K562 (cell line): Measurements from ENCODE around the gene PPP3R2. TPM values are rescaled to one million over a fixed set of nuclear protein-coding genes. Genes with fewer than 3 reads are reported as not detected.
A peak's percentile ranks its signal among the peaks of the same experiment; 100 is the strongest.

Experiments used
- ZNF717 ChIP-seq: fragments of 250-450 bp; sonication (Bioruptor Pico); IDR thresholded peaks from 2 replicates; pipeline ENCODE4 v1.5.0; 2021
- polyA plus RNA-seq, 8 experiments: library from polyadenylated mRNA; depleted of rRNA in 4 of 8; stranded (reverse) in 5 of 8; unstranded in 3 of 8; fragments of >200 nt; fragmentation: Nextera tagmentation in 2 of 8; fragmentation: Illumina TruSeq in 1 of 8; extraction: Ambion mirVana in 2 of 8; extraction: Trizol in 1 of 8; gene quantifications; 2 replicates each; pipeline versions ENCODE4 v1.2.1 to v1.2.3, GENCODE V29; 2011 to 2014; ENCODE audit warnings: inconsistent platforms in 1 of 8, missing spikeins in 1 of 8
- total RNA-seq, 7 experiments: library from RNA; depleted of rRNA in 6 of 7; stranded (reverse); fragments of >200 nt in 6 of 7; fragmentation: Illumina TruSeq in 2 of 7; extraction: Trizol in 2 of 7; gene quantifications; 2 replicates each; pipeline versions ENCODE4 v1.2.1 to v1.2.3, GENCODE V29; 2011 to 2021; ENCODE audit warnings: low replicate concordance in 1 of 7
- TF ChIP-seq, protein P1 (sequence below): fragments of 450-650 bp; IDR thresholded peaks from 2 replicates; pipeline ENCODE4 v1.6.1; 2016
- TF ChIP-seq, protein P2 (sequence below): fragments of 450-650 bp; formaldehyde crosslinking; IDR thresholded peaks from 2 replicates; pipeline ENCODE4 v1.4.0; 2020; ENCODE audit warnings: mild to moderate bottlenecking, moderate library complexity
- TF ChIP-seq, protein P3 (sequence below), 3 experiments: IDR thresholded peaks in 2 of 3; conservative IDR thresholded peaks in 1 of 3; 2 replicates each; pipeline ENCODE4 v1.5.1; 2011 to 2012; ENCODE audit warnings: low read length in 3 of 3, mild to moderate bottlenecking in 3 of 3, control low read depth in 2 of 3, improper control_type of control experiment in 1 of 3, inconsistent platforms in 1 of 3, low read depth in 1 of 3, mixed read lengths in 1 of 3, moderate library complexity in 1 of 3; ENCODE audit not compliant: insufficient read depth in 2 of 3
- TF ChIP-seq, protein P4 (sequence below): sonication (generic); IDR thresholded peaks from 2 replicates; pipeline ENCODE4 v1.6.1; 2016
- TF ChIP-seq, protein P5 (sequence below), 2 experiments: fragments of 450-650 bp; formaldehyde crosslinking in 1 of 2; IDR thresholded peaks; 2 replicates each; pipeline versions ENCODE4 v1.4.0 to v1.6.1; 2014 to 2020; ENCODE audit warnings: mild to moderate bottlenecking in 2 of 2, borderline replicate concordance in 1 of 2, low read depth in 1 of 2
- TF ChIP-seq, protein P6 (sequence below), 2 experiments: fragments of 450-650 bp in 1 of 2; sonication (generic) in 1 of 2; formaldehyde crosslinking in 1 of 2; IDR thresholded peaks in 1 of 2; conservative IDR thresholded peaks in 1 of 2; 2 replicates each; pipeline versions ENCODE4 v1.6.1 to v1.8.1; 2016 to 2023; ENCODE audit warnings: mild to moderate bottlenecking in 2 of 2, moderate library complexity in 2 of 2, inconsistent platforms in 1 of 2, missing genetic modification reagents in 1 of 2

The PPP3R2 gene
- total and polyA plus RNA-seq, 9 of the 15 experiments (the other 6 are each of a cell fraction or from before 2014, with no cell fraction given) = not detected

DNA sequence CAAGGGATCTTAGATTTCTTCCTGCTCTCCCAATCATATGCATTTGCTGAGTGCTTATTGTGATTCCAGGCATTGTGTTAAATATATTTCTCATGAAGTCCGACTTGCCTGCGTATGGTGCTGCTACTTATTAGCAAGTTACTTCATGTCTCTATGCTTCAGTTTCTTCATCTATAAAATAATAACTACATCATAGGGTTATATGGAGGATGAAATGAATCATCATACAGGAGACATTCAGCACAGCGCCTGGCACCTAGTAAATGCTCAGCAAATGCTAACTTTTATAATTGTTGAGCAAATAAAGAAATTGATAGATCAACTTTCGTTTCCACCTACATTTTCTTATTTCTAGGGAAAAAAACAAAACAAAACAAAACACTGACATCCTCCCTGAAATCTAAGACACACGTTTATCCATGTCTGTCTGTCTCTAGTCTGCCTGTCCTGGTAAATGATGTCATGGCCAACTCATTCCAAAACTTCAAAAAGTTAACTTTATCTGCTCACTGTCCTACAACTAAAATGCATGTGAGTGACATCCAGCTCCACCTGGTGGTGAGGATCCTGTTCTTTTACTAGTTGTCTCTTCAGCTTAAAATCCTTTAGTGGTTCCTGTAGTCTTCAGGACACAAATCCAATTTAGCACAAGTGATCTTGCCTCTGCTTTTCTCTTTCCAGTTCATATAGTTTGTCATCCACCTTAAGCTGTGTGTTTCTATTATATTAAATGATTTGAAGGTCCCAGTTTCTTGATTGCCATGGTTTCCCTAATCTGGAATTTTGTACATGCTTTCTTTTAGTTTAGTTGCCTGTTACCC lies 27.7 kb downstream of the PPP3R2 start (continued):
- TF ChIP-seq, protein P1, sequence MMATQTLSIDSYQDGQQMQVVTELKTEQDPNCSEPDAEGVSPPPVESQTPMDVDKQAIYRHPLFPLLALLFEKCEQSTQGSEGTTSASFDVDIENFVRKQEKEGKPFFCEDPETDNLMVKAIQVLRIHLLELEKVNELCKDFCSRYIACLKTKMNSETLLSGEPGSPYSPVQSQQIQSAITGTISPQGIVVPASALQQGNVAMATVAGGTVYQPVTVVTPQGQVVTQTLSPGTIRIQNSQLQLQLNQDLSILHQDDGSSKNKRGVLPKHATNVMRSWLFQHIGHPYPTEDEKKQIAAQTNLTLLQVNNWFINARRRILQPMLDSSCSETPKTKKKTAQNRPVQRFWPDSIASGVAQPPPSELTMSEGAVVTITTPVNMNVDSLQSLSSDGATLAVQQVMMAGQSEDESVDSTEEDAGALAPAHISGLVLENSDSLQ = peak; percentile 69
- TF ChIP-seq, protein P2, sequence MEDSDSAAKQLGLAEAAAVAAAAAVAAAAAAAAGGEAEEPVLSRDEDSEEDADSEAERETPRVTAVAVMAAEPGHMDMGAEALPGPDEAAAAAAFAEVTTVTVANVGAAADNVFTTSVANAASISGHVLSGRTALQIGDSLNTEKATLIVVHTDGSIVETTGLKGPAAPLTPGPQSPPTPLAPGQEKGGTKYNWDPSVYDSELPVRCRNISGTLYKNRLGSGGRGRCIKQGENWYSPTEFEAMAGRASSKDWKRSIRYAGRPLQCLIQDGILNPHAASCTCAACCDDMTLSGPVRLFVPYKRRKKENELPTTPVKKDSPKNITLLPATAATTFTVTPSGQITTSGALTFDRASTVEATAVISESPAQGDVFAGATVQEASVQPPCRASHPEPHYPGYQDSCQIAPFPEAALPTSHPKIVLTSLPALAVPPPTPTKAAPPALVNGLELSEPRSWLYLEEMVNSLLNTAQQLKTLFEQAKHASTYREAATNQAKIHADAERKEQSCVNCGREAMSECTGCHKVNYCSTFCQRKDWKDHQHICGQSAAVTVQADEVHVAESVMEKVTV (CRISPR knock-in tag) = no peak
- TF ChIP-seq, protein P3, sequence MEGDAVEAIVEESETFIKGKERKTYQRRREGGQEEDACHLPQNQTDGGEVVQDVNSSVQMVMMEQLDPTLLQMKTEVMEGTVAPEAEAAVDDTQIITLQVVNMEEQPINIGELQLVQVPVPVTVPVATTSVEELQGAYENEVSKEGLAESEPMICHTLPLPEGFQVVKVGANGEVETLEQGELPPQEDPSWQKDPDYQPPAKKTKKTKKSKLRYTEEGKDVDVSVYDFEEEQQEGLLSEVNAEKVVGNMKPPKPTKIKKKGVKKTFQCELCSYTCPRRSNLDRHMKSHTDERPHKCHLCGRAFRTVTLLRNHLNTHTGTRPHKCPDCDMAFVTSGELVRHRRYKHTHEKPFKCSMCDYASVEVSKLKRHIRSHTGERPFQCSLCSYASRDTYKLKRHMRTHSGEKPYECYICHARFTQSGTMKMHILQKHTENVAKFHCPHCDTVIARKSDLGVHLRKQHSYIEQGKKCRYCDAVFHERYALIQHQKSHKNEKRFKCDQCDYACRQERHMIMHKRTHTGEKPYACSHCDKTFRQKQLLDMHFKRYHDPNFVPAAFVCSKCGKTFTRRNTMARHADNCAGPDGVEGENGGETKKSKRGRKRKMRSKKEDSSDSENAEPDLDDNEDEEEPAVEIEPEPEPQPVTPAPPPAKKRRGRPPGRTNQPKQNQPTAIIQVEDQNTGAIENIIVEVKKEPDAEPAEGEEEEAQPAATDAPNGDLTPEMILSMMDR (IDR thresholded peaks at IDR 0.05 in 2 of 3, conservative IDR thresholded peaks at IDR 0.05 in 1 of 3; ENCODE audit: insufficient read depth in 2 of 3, low read depth in 1 of 3, low read length in 3 of 3) = peak; percentile 47 to 63 (median 56); a peak in 5 of 6 replicates
- TF ChIP-seq, protein P4, sequence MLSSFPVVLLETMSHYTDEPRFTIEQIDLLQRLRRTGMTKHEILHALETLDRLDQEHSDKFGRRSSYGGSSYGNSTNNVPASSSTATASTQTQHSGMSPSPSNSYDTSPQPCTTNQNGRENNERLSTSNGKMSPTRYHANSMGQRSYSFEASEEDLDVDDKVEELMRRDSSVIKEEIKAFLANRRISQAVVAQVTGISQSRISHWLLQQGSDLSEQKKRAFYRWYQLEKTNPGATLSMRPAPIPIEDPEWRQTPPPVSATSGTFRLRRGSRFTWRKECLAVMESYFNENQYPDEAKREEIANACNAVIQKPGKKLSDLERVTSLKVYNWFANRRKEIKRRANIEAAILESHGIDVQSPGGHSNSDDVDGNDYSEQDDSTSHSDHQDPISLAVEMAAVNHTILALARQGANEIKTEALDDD = peak; percentile 87
- TF ChIP-seq, protein P5, sequence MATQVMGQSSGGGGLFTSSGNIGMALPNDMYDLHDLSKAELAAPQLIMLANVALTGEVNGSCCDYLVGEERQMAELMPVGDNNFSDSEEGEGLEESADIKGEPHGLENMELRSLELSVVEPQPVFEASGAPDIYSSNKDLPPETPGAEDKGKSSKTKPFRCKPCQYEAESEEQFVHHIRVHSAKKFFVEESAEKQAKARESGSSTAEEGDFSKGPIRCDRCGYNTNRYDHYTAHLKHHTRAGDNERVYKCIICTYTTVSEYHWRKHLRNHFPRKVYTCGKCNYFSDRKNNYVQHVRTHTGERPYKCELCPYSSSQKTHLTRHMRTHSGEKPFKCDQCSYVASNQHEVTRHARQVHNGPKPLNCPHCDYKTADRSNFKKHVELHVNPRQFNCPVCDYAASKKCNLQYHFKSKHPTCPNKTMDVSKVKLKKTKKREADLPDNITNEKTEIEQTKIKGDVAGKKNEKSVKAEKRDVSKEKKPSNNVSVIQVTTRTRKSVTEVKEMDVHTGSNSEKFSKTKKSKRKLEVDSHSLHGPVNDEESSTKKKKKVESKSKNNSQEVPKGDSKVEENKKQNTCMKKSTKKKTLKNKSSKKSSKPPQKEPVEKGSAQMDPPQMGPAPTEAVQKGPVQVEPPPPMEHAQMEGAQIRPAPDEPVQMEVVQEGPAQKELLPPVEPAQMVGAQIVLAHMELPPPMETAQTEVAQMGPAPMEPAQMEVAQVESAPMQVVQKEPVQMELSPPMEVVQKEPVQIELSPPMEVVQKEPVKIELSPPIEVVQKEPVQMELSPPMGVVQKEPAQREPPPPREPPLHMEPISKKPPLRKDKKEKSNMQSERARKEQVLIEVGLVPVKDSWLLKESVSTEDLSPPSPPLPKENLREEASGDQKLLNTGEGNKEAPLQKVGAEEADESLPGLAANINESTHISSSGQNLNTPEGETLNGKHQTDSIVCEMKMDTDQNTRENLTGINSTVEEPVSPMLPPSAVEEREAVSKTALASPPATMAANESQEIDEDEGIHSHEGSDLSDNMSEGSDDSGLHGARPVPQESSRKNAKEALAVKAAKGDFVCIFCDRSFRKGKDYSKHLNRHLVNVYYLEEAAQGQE (IDR thresholded peaks at IDR 0.05; ENCODE audit: borderline replicate concordance) = 0 out of 2 replicates have a peak, but pooled peaks have one; percentile 8
- TF ChIP-seq, protein P5 (CRISPR knock-in tag; IDR thresholded peaks at IDR 0.05; ENCODE audit: low read depth) = no peak
- no peak for TF ChIP-seq ZNF717 (CRISPR knock-in tag)
- TF ChIP-seq, protein P6, sequence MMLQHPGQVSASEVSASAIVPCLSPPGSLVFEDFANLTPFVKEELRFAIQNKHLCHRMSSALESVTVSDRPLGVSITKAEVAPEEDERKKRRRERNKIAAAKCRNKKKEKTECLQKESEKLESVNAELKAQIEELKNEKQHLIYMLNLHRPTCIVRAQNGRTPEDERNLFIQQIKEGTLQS (IDR thresholded peaks at IDR 0.05) = 0 out of 2 replicates have a peak, but pooled peaks have one; percentile 27
- TF ChIP-seq, protein P6 (CRISPR knock-in tag; conservative IDR thresholded peaks at IDR 0.05) = no peak
